Stomach (tissue), 4 donors: ENCODE data around the gene DYTN.

Source experiments
- CTCF ChIP-seq, 7 experiments: fragments of 450-650 bp in 4 of 7; fragments of 200-600 bp in 3 of 7; sonication (generic) in 3 of 7; IDR thresholded peaks; one replicate each; pipeline ENCODE4 v1.5.1; 2016 to 2019; ENCODE audit warnings: antibody characterized with exemption in 7 of 7, control low read depth in 2 of 7, mild to moderate bottlenecking in 1 of 7
- EP300 ChIP-seq: sonication (generic); formaldehyde crosslinking; IDR thresholded peaks from one replicate; pipeline ENCODE4 v1.6.1; 2017; ENCODE audit warnings: antibody characterized with exemption
- POLR2A ChIP-seq, 4 donors: fragments of 450-650 bp; IDR thresholded peaks; one replicate each; pipeline ENCODE4 v1.6.1; 2016; ENCODE audit warnings: antibody characterized with exemption in 4 of 4, control low read depth in 2 of 4, mild to moderate bottlenecking in 1 of 4, moderate library complexity in 1 of 4
- POLR2AphosphoS5 ChIP-seq, 3 donors: sonication (generic); formaldehyde crosslinking; IDR thresholded peaks; one replicate each; pipeline ENCODE4 v1.6.1; 2016; ENCODE audit warnings: antibody characterized with exemption in 3 of 3

DNA sequence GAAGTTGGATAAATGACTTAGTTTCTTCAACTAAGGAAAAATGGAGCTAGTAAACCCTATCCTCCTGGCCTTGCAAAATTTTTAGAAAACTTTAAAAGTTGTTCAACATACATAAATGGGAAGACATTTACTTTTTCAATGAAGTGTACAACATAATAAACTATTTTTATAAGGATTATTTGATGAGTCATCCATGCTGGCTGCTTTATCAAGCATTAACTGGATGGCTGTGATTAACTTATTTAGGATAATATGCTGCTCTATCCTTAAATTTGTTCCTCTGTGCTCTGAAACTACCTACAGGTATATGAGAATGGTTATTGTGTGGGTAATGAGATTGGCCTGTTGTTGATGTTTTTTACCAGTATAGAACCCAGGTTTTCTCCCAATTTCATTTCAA lies 21.3 kb downstream of the DYTN start:
- TF ChIP-seq CTCF (IDR thresholded peaks at IDR 0.05) (no peak), POLR2AphosphoS5 (IDR thresholded peaks at IDR 0.05) (no peak), EP300 (no peak), POLR2A (IDR thresholded peaks at IDR 0.05) (no peak)
